H9 (cell line): ENCODE measurements around the gene WSCD2. TPM values are rescaled to one million over a fixed set of nuclear protein-coding genes. Genes with fewer than 3 reads are reported as not detected.

Experiments
- DNase-seq: peaks from one replicate; pipeline ENCODE4 v3.0.0-alpha.2; 2017
- H2AFZ ChIP-seq: one replicate; pipeline ENCODE4 v1.6.1; 2013; ENCODE audit warnings: mild to moderate bottlenecking, low read length, control low read depth, moderate library complexity
- H2AK5ac ChIP-seq: 2 replicates; pipeline ENCODE4 v1.6.1; 2013; ENCODE audit warnings: low read length, control low read depth, mixed read lengths; ENCODE audit not compliant: insufficient read length
- H2BK120ac ChIP-seq: one replicate; pipeline ENCODE4 v1.6.1; 2013; ENCODE audit warnings: low read depth, mild to moderate bottlenecking, low read length, control low read depth, inconsistent platforms; ENCODE audit not compliant: poor library complexity, severe bottlenecking
- H2BK12ac ChIP-seq: 2 replicates; pipeline ENCODE4 v1.6.1; 2013; ENCODE audit warnings: low read length, control low read depth, mixed read lengths, low read depth; ENCODE audit not compliant: insufficient read length
- H2BK15ac ChIP-seq: 2 replicates; pipeline ENCODE4 v1.6.1; 2013; ENCODE audit warnings: low read depth, low read length, control low read depth
- H2BK20ac ChIP-seq: one replicate; pipeline ENCODE4 v1.6.1; 2013; ENCODE audit warnings: low read depth, mild to moderate bottlenecking, low read length, control low read depth, inconsistent platforms; ENCODE audit not compliant: poor library complexity, severe bottlenecking
- H2BK5ac ChIP-seq: 2 replicates; pipeline ENCODE4 v1.6.1; 2013; ENCODE audit warnings: low read length, control low read depth, mixed read lengths; ENCODE audit not compliant: insufficient read length
- H3K14ac ChIP-seq: 2 replicates; pipeline ENCODE4 v1.6.1; 2013; ENCODE audit warnings: low read length, control low read depth; ENCODE audit not compliant: insufficient read depth
- H3K18ac ChIP-seq: 2 replicates; pipeline ENCODE4 v1.6.1; 2013; ENCODE audit warnings: low read depth, mild to moderate bottlenecking, mixed read lengths, low read length, control low read depth; ENCODE audit not compliant: insufficient read length
- H3K23ac ChIP-seq: 2 replicates; pipeline ENCODE4 v1.6.1; 2013; ENCODE audit warnings: low read length, control low read depth, mixed read lengths, low read depth; ENCODE audit not compliant: insufficient read length
- H3K23me2 ChIP-seq: 2 replicates; pipeline ENCODE4 v1.6.1; 2013; ENCODE audit warnings: low read depth, mild to moderate bottlenecking, mixed read lengths, low read length, control low read depth; ENCODE audit not compliant: insufficient read length, poor library complexity, severe bottlenecking
- H3K27ac ChIP-seq: 2 replicates; pipeline ENCODE4 v1.5.1; 2013; ENCODE audit warnings: low read length, control low read depth, mixed read lengths, low read depth; ENCODE audit not compliant: insufficient read length
- H3K27me3 ChIP-seq: 2 replicates; pipeline ENCODE4 v1.6.1; 2013; ENCODE audit warnings: low read length, control low read depth, inconsistent platforms; ENCODE audit not compliant: insufficient read depth
- H3K4ac ChIP-seq: 2 replicates; pipeline ENCODE4 v1.6.1; 2013; ENCODE audit warnings: low read depth, mild to moderate bottlenecking, control low read depth, inconsistent platforms, low read length, moderate library complexity
- H3K4me1 ChIP-seq: 2 replicates; pipeline ENCODE4 v1.6.1; 2013; ENCODE audit warnings: low read length, control low read depth, inconsistent platforms; ENCODE audit not compliant: insufficient read depth
- H3K4me2 ChIP-seq: 2 replicates; pipeline ENCODE4 v1.6.1; 2013; ENCODE audit warnings: low read length, control low read depth, mixed read lengths; ENCODE audit not compliant: insufficient read length, insufficient read depth
- H3K56ac ChIP-seq: 2 replicates; pipeline ENCODE4 v1.6.1; 2013; ENCODE audit warnings: low read depth, mild to moderate bottlenecking, mixed read lengths, low read length, control low read depth; ENCODE audit not compliant: insufficient read length
- H3K79me1 ChIP-seq: 2 replicates; pipeline ENCODE4 v1.6.1; 2013; ENCODE audit warnings: low read depth, mild to moderate bottlenecking, moderate library complexity, low read length, control low read depth, inconsistent platforms; ENCODE audit not compliant: insufficient read depth, poor library complexity, severe bottlenecking
- H3K79me2 ChIP-seq: 2 replicates; pipeline ENCODE4 v1.6.1; 2013; ENCODE audit warnings: low read length, control low read depth, inconsistent platforms; ENCODE audit not compliant: insufficient read depth
- H3K9ac ChIP-seq: 2 replicates; pipeline ENCODE4 v1.6.1; 2013; ENCODE audit warnings: low read length, control low read depth, mixed read lengths; ENCODE audit not compliant: insufficient read length; ENCODE audit errors: extremely low read depth
- H3K9me3 ChIP-seq: one replicate; pipeline ENCODE4 v1.6.1; 2013; ENCODE audit warnings: low read depth, low read length, inconsistent platforms; ENCODE audit not compliant: control insufficient read depth
- H3T11ph ChIP-seq: one replicate; pipeline ENCODE4 v1.6.1; 2013; ENCODE audit warnings: mild to moderate bottlenecking, low read length, control low read depth, inconsistent platforms
- H4K20me1 ChIP-seq: one replicate; pipeline ENCODE4 v1.6.1; 2013; ENCODE audit not compliant: control insufficient read depth, insufficient read length, insufficient read depth
- H4K5ac ChIP-seq: 2 replicates; pipeline ENCODE4 v1.6.1; 2013; ENCODE audit warnings: low read depth, mild to moderate bottlenecking, mixed read lengths, low read length, control low read depth; ENCODE audit not compliant: insufficient read length
- H4K8ac ChIP-seq: replicated peaks from 2 replicates; pipeline ENCODE4 v1.6.1; 2013; ENCODE audit warnings: low read length, control low read depth, mixed read lengths, low read depth; ENCODE audit not compliant: insufficient read length
- H4K91ac ChIP-seq: 2 replicates; pipeline ENCODE4 v1.6.1; 2013; ENCODE audit warnings: low read depth, mild to moderate bottlenecking, moderate library complexity, mixed read lengths, low read length, control low read depth; ENCODE audit not compliant: insufficient read length
- H3K27ac Mint-ChIP-seq, 3 experiments: 2 replicates in 2 of 3; 3 replicates in 1 of 3; pipeline ENCODE4 v1.8.0; 2020 to 2021; ENCODE audit warnings: mixed read lengths in 3 of 3, mild to moderate bottlenecking in 1 of 3, moderate library complexity in 1 of 3
- H3K27me3 Mint-ChIP-seq: 2 replicates; pipeline ENCODE4 v1.8.0; 2021; ENCODE audit warnings: low read depth, mild to moderate bottlenecking, moderate library complexity, mixed read lengths
- H3K36me3 Mint-ChIP-seq, 3 experiments: 2 replicates in 2 of 3; 3 replicates in 1 of 3; pipeline ENCODE4 v1.8.0; 2020 to 2021; ENCODE audit warnings: low read depth in 3 of 3, mixed read lengths in 3 of 3; ENCODE audit not compliant: insufficient read depth in 1 of 3
- H3K4me1 Mint-ChIP-seq, 2 experiments: 2 replicates each; pipeline ENCODE4 v1.8.0; 2020; ENCODE audit warnings: mixed read lengths in 2 of 2
- H3K4me3 Mint-ChIP-seq, 2 experiments: 2 replicates in 1 of 2; 3 replicates in 1 of 2; pipeline ENCODE4 v1.8.0; 2020 to 2021; ENCODE audit warnings: mild to moderate bottlenecking in 2 of 2, mixed read lengths in 2 of 2, moderate library complexity in 1 of 2
- H3K9me3 Mint-ChIP-seq, 2 experiments: 2 replicates in 1 of 2; 3 replicates in 1 of 2; pipeline ENCODE4 v1.8.0; 2020; ENCODE audit warnings: mild to moderate bottlenecking in 2 of 2, mixed read lengths in 2 of 2, moderate library complexity in 1 of 2
- WGBS: extraction: QIAGEN DNeasy Blood & Tissue Kit; methylation state at CpG from one replicate; pipeline ENCODE4 v1.1.7; 2013; ENCODE audit warnings: missing lambda C conversion rate, low lambda C conversion rate, mixed read lengths; ENCODE audit not compliant: insufficient read length; ENCODE audit errors: extremely low coverage; 5-methylcytosine and 5-hydroxymethylcytosine counted together
- total RNA-seq: library from RNA; stranded (reverse); gene quantifications from 2 replicates; pipeline ENCODE4 v1.2.1, GENCODE V29; 2021
- TF ChIP-seq, protein P1 (sequence below): fragments of 200-600 bp; sonication (generic); conservative IDR thresholded peaks from 3 replicates; pipeline ENCODE4 v1.8.0; 2021; ENCODE audit warnings: antibody characterized with exemption, mild to moderate bottlenecking

Gene WSCD2
- total RNA-seq, 1 experiment from 2014 or later: 0.92 TPM

DNA sequence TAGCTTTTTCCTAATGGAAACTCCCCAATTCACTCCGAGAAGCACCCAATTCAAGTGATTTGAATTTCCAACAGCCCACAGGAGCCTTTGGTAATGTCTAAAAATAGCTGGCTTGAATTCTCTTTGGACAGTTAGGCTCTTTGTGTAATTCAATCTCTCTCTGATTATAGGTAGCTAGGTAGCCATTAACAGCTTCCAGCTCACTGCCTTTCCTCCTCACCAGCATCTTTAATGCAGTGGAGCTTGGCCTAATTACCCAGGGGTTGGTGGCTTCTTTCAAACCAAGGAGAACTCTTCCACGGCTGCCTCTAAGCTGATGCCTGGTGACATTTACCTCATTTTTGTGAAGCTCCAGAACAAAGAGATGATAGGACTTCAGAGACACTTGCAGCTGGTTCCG is 86.4 kb downstream of the WSCD2 start:
- H2AK5ac ChIP-seq: no peak overlapping the region
- H3K9me3 ChIP-seq: no peaks in the 10 kb centered on the region
- H3K14ac ChIP-seq: no peak overlapping the region
- H3K23ac ChIP-seq: no peak overlapping the region
- H2BK20ac ChIP-seq: no peak overlapping the region
- H2BK120ac ChIP-seq: no peak overlapping the region
- H3K36me3 Mint-ChIP-seq: no peaks in the 10 kb centered on the region
- no peak overlapping the region for H3K18ac ChIP-seq
- H3K9me3 Mint-ChIP-seq: no peaks in the 10 kb centered on the region
- no peaks in the 10 kb centered on the region for H4K20me1 ChIP-seq
- no peak overlapping the region for H2AFZ ChIP-seq
- no peaks in the 10 kb centered on the region for H3K79me1 ChIP-seq
- H3K9ac ChIP-seq: no peak overlapping the region
- H3K56ac ChIP-seq: no peak overlapping the region
- H3K27ac ChIP-seq: no peak overlapping the region
- no peak overlapping the region for H4K8ac ChIP-seq
- H3K79me2 ChIP-seq: no peaks in the 10 kb centered on the region
- H4K5ac ChIP-seq: no peak overlapping the region
- H3K4ac ChIP-seq: no peak overlapping the region
- H3K4me1 ChIP-seq: 0 out of 2 replicates have a peak, but pooled peaks cover 2% of the 10 kb centered on the region
- no peaks in the 10 kb centered on the region for H3K23me2 ChIP-seq
- no peak overlapping the region for H2BK12ac ChIP-seq
- peaks cover 19 to 25% of the 10 kb centered on the region in 2 experiments for H3K4me1 Mint-ChIP-seq
- no peak overlapping the region for H3K4me3 Mint-ChIP-seq
- TF ChIP-seq, protein P1, sequence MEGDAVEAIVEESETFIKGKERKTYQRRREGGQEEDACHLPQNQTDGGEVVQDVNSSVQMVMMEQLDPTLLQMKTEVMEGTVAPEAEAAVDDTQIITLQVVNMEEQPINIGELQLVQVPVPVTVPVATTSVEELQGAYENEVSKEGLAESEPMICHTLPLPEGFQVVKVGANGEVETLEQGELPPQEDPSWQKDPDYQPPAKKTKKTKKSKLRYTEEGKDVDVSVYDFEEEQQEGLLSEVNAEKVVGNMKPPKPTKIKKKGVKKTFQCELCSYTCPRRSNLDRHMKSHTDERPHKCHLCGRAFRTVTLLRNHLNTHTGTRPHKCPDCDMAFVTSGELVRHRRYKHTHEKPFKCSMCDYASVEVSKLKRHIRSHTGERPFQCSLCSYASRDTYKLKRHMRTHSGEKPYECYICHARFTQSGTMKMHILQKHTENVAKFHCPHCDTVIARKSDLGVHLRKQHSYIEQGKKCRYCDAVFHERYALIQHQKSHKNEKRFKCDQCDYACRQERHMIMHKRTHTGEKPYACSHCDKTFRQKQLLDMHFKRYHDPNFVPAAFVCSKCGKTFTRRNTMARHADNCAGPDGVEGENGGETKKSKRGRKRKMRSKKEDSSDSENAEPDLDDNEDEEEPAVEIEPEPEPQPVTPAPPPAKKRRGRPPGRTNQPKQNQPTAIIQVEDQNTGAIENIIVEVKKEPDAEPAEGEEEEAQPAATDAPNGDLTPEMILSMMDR: no peak
- H2BK5ac ChIP-seq: no peak overlapping the region
- no peaks in the 10 kb centered on the region for H3K27me3 ChIP-seq
- no peak overlapping the region for H4K91ac ChIP-seq
- H3K4me2 ChIP-seq: no peak overlapping the region
- peaks cover 27% of the 10 kb centered on the region for H3K27me3 Mint-ChIP-seq
- DNase-seq: no peak
- H3T11ph ChIP-seq: no peak overlapping the region
- WGBS: no CpG with 5 or more reads among the region's 3 CpGs
- H3K27ac Mint-ChIP-seq: no peak overlapping the region
- no peak overlapping the region for H2BK15ac ChIP-seq
